Raji (cell line): Measurements from ENCODE around the gene CERS5.

Experiments
- POLR2A ChIP-seq: IDR thresholded peaks from 2 replicates; pipeline ENCODE4 v1.6.1; 2011; ENCODE audit warnings: low read depth, low read length, control low read depth; ENCODE audit not compliant: insufficient read depth

CERS5 gene

DNA sequence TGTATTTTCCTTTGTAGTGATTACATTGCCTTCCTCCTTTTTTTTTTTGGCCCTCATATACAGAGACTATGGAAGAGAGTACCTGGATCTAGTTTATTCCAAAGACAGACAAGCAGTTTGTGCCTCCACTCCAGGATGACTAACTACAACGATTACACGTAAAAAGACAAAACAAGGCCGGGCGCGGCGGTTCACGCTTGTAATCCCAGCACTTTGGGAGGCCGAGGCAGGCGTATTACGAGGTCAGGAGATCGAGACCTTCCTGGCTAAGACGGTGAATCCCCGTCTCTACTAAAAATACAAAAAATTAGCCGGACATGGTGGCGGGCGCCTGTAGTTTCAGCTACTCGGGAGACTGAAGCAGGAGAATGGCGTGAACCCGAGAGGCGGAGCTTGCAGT, 2.2 kb downstream of the CERS5 start:
- no peak for TF ChIP-seq POLR2A

DNA sequence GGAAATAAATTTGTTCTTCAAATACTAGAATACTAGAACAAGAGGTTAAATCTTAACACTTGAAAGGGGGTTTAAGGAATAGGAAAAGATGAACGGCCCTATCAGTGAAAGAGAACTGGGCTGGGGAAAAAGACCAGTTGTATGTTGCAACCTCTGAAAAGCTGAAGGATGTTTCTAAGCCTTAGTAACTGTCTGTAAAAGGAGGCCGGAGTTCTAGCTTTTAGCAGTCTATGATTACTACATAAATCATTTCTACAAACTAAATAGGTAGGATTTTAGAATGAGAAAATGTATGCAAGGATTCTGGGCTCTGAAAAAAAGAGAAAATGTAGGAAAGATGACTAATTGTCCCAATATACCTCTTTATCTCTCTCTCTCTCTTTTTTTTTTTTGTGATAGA, 4.9 kb downstream of the CERS5 start:
- TF ChIP-seq POLR2A: no peak

DNA sequence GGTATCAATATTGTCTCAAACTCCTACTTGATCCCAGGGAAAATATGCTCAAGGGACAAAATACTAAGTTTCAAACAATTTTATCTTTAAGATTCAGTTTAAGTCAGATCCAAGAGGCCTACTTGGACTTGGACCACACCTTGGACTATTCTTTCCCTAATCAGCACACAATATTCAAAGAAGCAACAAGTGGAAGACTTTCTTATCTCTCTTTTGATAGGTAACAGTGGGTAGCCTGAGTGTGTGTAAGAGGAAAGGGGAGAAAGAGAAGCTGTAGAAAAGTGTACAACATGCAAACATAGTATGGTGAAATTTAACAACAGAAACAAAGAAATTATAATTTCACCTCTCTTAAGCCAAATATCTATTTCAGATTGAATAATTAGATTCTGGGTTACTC, 6.5 kb downstream of the CERS5 start:
- TF ChIP-seq POLR2A: no peak

DNA sequence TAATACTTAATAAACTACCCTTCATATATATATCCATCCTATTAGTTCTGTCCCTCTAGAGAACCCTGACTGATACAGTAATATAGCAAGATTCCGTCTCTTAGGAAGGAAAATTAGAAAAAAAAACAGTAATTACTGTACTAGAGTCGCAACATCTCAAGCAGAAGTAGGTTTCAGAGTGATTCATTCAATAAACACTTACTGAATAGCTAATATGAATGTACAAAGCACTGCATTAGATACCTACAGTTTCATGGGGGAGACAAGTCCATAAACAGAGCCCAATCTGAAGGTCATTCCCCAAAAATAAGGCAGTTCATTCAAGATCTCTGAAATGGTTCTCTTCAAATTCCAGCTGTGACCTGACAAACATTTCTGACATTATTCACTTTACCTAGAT, 9.9 kb downstream of the CERS5 start:
- no peak for TF ChIP-seq POLR2A

DNA sequence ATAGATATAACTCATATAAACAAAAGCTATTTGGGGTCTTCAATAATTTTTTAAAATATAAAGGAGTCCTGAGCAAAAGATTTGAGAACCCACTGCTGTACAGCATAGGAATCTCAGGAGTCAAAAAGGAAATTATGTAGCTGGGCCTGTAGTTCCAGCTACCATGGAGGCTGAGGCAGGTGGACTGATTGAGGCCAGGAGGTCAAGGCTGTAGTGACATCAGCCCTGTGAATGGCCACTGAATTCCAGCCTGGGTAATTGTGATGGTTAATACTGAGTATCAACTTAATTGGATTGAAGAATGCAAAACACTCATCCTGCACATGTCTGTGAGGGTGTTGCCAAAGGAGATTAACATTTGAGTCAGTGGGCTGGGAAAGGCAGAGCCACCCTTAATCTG, 10.5 kb downstream of the CERS5 start:
- TF ChIP-seq POLR2A: no peak

DNA sequence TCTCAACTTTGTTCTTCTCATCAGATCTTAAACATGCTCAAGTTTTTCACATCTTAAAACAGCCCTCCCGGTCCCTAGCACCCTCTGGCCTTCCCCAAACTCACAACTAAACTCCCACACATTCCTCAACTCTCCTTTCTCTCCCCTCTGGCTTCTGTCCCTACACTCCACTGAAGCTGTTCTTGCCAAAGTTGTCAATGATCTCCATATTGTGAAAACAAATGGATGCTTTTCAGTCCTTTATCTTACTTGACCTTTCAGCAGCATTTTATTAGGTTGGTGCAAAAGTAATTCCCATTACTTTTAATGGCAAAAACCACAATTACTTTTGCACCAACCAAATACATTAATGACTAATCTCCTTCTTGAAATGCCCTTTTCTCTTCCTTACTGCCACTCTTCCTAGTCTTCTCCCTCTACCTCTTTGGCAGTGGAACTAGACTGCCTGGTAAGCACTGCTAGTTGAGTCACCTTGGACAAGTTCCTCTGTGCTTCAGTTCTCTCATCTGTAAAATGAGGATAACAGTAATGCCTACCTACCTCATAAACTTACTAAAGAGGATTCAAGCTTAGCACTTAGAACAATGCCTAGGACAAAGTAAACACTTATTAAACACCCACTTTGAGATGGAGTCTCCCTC, 16.0 kb downstream of the CERS5 start:
- TF ChIP-seq POLR2A: no peak

DNA sequence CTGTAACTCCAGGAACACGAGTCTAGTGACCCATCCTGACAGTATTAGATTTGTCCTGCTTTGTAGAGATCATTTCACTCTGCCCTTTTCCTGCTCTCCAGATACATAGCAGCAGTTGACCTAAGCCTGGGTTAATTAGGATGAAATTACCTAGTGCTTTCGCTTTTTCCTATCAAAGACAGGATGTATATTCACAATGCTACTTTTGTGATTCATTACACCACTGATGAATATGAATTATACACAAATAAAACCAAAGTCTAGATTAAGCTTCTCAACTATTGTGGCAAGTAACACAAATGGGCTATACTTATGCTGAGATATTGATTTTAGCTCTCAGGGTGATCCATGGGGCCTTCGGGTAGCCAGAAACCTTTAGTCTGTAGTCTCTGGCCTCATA, 17.9 kb downstream of the CERS5 start:
- TF ChIP-seq POLR2A: no peak

DNA sequence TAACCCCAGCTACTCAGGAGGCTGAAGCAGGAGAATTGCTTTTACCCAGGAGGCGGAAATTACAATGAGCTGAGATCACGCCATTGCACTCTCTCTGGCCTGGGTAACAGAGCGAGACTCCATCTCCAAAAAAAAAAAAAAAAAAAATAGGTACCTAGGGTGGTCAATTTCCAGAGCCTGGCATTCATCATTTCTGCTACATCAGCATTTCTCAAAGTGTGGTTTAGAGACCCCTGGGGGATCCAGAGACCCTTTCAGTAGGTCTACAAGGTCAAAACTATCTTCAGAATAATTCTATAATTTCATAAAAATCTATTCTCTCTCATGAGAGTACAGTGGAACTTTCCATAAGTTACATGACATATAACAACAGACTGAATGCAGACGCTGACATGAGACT, 19.9 kb downstream of the CERS5 start:
- TF ChIP-seq POLR2A: no peak

DNA sequence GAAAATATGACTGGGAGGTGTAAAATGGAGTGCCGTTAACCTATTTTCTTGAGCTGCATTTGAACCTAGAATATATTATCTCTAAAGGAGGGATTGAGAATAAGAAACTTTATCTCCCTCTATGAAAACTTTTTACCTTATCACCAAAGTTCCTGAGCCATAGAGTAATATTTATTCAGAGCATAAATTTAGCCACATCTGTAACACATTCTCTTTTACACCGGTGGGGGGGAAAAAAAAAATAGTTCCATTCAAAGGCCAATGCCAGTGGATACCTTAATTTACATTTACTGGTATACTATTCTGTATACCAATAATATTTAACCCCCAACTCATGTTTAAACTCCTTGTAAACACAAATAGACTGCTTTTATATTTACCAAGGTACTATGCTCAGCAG, 21.7 kb downstream of the CERS5 start:
- TF ChIP-seq POLR2A: no peak

DNA sequence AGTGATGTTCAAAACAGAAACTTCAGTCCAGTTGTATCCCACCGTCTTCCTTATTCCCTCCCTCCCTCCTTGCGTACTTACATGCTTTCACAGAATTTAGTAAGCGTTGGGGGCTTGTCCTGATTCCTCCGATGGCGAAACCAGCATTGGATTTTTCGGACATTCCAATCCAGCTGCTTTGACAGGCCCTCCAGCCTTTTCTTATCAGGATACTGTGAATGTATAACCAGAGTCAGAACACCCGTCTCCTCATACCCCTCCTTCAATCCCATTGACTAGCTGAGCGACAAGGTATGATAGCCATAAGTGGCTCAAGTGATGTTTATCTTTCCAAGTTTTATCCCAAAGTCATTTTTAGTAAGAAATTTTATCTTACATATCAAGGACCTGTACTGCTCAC, 24.2 kb downstream of the CERS5 start:
- no peak for TF ChIP-seq POLR2A

DNA sequence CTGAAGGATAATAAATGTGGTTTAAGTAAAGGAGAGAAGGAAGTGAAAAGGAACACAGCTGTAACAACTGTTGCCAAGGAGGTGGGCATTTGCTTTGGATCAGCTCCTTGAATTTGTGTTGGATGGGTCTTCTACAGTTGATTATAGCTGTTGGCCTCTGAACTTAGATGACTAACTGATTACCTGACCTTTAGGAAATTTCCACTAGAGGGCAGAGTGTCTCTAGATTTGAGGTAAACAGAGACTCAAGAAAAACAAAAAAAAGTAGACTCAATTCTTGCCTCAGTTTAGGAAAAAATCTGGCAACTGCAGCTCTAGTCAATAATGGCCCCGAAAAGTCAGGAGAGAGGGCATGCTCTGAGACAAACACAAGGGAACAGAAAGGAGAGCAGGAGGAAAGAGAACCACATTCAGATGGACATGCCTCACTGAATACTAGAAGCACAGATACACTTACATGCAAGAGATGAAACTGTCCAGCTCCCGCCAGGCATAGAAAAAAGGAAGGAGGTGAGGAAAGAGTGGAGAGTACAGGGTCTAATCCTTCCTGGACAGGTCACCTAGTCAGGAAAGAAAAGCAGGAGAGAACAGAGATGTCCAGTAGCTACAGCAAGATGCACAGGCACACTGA, 34.5 kb downstream of the CERS5 start:
- no peak for TF ChIP-seq POLR2A

DNA sequence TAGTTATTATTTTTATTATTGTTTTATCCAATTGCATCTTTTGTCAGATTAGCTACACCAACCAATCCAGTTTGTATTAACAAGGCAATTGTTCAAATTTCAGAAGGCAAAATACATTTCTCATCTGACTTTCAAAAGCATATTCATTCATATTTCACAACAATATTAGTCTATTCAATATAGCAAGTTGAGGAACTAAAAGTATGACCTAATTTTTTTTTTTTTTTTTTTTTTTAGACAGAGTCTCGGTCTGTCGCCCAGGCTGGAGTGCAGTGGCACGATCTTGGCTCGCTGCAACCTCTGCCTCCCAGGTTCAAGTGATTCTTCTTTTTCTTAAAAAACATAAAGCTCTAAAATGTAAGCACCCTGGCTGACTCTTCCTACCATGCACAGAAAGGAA, 37.9 kb downstream of the CERS5 start:
- TF ChIP-seq POLR2A: no peak

DNA sequence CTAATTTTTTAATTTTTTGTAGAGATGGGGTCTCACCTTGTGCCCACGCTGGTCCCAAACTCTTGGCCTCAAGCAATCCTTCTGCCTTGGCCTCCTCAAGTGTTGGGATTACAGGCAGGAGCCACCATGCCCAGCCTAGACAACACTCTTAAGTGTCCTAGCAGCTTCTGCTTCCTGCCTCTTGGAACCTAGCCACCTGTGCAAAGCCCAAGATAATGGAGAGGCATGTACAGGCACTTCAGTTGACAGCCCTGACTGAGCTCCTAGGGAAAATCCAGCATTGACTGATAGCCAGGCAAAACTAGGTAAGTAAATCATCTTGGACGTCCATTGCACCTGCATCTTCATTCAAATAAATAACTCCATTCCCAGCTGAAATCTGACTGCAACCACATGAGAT, 39.6 kb downstream of the CERS5 start:
- TF ChIP-seq POLR2A: no peak

DNA sequence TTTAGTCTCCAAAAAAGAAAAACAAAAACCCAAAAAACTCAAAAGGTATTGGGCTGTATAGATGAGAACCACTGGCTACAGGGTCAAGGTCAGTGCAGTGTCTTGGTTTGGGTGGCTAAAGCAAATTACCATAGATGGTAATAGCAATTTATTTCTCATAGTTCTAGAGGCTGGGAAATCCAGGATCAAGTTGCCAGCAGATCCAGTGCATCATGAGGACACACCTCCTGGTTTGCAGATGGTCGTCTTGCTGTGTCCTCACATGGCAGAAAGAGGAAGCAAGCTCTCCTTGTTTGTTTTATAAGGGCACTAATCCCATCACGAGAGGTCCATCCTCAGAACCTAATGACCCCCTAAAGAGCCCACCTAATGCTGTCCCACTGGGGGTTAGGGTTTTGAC, 44.0 kb downstream of the CERS5 start:
- TF ChIP-seq POLR2A: no peak

DNA sequence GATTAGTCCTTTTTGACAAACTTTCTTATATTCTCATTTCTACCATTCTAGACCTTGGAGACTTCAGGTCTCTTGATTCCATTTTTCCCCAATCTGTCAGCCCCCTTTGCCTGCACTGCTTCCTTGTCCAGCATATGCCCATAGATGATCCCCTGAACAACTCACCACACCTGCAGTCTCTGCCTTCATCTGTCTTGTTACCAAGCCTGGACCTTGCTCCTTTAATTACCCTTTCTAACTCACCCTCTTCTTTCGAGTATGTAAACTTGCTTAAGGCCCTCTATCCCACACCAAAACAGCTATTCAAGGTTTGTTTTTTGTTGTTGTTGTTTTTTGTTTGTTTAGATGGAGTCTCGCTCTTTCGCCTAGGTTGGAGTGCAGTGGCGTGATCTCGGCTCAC, 45.5 kb downstream of the CERS5 start:
- TF ChIP-seq POLR2A: no peak

DNA sequence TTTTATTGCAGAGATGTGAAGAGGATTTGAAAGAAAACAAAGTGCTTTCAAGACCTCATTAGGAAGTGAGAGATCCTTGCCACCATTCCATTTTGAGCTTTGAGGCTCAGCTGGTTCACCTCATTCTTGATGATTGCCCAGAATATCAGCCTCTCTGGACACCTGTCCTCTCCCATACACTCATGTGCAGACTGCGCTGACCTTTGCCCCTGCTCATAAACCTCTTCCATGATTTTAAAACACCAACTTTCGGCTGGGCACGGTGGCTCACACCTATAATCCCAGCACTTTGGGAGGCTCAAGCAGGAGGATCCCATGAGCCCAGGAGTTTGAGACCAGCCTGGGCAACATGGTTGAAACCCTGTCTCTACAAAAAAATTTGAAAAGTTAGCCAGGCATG, 46.2 kb downstream of the CERS5 start:
- no peak for TF ChIP-seq POLR2A

DNA sequence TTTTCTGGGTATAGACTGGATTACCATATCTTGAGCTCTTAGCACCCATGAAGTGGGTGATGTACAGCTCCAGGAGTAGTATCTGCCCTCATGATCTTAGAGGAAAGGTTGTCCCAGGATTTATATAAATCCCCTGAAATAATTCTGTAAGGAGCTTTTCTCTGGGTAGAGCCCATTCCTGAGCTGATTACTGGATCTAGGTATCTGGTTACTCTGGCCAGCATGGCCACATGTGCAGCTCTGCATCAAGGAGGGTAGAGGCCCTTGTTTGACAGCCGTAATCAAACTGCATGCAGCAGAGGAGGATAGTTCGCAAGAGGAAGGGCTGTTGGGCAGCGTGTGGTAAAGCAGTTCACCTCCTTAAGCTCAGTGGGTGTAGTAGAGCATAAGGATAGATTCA, 46.6 kb downstream of the CERS5 start:
- TF ChIP-seq POLR2A: no peak

DNA sequence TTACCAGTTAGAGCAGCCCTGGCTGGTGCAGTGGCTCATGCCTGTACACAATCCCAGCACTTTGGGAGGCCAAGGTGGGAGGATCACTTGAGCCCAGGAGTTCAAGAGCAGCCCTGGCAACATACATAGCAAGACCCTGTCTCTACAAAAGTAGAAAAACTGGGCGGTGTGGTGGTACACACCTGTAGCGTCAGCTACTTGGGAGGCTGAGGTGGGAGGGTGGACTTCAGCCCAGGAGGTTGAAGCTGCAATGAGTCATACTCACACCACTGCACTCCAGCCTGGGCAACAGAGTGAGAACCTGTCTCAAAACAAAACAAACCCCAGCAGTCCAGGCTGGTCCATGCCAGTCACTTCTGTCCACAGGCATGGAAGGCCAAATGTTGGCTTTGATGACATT, 47.8 kb downstream of the CERS5 start:
- TF ChIP-seq POLR2A: no peak

DNA sequence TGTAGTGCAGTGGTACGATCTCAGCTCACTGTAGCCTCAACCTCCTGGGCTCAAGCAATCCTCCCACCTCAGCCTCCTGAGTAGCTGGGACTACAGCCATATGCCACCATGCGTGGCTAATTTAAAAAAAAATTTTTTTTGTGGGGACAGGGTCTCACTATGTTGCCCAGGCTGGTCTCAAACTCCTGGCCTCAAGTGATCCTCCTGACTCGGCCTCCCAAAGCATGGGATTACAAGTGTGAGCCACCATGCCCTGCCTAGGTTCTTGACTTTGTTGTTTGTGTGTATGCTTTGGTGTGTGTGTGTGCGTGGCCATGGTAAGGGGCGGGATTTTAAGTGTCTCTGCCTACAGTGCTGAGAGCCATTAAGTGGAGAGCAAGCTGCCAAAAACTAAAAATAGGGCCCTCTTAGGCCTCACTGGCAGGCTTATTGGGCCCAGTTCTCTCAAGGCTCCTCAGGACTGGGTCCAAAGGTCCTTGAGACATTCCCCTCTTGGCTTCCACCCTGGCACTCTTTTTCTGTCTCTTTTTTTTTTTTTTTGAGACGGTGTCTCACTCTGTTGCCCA, 50.0 kb downstream of the CERS5 start:
- TF ChIP-seq POLR2A: no peak
